Vagina (tissue), 2 donors: ENCODE measurements around the gene SMIM28.

ENCODE experiments used
- POLR2A ChIP-seq, 2 donors: fragments of 450-650 bp; IDR thresholded peaks; one replicate each; pipeline ENCODE4 v1.6.1; 2017; ENCODE audit warnings: antibody characterized with exemption in 2 of 2, mild to moderate bottlenecking in 2 of 2, moderate library complexity in 2 of 2
- POLR2AphosphoS5 ChIP-seq, 2 donors: sonication (generic); formaldehyde crosslinking; IDR thresholded peaks; one replicate each; pipeline ENCODE4 v1.9.0; 2017; ENCODE audit warnings: antibody characterized with exemption in 2 of 2, mild to moderate bottlenecking in 2 of 2, low read depth in 1 of 2; ENCODE audit not compliant: insufficient read depth in 1 of 2

DNA sequence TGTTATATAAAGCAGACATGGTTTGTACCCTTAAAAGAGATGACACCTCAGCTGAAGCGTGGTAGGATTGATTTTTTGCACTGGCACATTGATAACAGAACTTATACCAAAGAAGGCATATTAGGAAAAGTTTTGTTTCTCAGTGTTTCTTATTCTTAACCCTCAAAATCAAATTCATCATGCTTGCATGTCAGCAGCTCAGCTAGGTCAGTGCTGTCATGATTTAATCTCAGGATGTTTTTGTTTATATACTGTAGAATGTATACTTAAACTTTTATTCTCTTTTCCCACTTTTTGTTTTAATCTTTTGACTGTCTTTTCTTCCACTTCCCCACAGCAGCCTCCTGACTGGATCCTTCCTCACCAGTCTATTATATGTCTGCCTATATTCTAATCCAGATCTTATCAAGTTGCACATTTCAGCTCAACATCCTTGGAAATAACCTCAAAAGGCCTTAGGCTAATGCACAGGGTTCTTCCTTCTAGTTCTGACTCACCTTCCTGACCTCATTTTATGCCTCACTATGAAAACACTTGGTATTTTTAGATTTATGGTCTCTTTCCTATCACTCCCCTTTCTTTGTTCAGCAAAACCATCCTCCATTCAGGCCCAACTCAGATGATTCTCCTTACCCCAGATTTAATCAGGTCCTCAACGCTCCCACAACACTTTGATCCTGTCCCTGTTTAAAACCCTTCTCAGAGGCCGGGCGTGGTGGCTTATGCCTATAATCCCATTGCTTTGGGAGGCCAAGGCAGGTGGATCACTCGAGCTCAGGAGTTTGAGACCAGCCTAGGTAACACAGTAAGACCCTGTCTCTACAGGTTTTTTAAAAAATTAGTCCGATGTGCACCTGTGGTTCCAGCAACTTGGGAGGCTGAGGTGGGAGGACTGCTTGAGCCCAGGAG lies 33.5 kb downstream of the SMIM28 start:
- TF ChIP-seq POLR2AphosphoS5 (IDR thresholded peaks at IDR 0.05; ENCODE audit: insufficient read depth in 1 of 2, low read depth in 1 of 2) (peak in 1 of 2 donors; percentile 27), POLR2A (IDR thresholded peaks at IDR 0.05) (no peak)
